Activated B cell treated with CpG ODN at 0.5 μM for 24 hours (primary cell): ENCODE results near the gene PCK2. TPM values are rescaled to one million over a fixed set of nuclear protein-coding genes. Genes with fewer than 3 reads are reported as not detected.

ENCODE experiments used
- ATAC-seq: fragments of 200-7000 bp; cut with Tn5 transposase; one replicate; pipeline ENCODE4 v1.10.0; 2021; ENCODE audit warnings: low read depth, mild to moderate bottlenecking, moderate library complexity
- CTCF ChIA-PET: fragments of 350-600 bp; sonication (Branson Sonifier 250); formaldehyde crosslinking; loops from one replicate; lab custom pipeline; 2021; ENCODE audit warnings: antibody characterized with exemption; lab: Charles Lee
- POLR2A ChIA-PET: fragments of 350-600 bp; sonication (Branson Sonifier 250); formaldehyde crosslinking; loops from one replicate; lab custom pipeline; 2021; ENCODE audit warnings: antibody characterized with exemption; lab: Charles Lee
- DNase-seq: peaks from one replicate; pipeline ENCODE4 v3.0.0; 2022
- H3K27ac Mint-ChIP-seq: one replicate; pipeline ENCODE4 v1.8.0; 2020; ENCODE audit warnings: mixed read lengths
- H3K27me3 Mint-ChIP-seq: one replicate; pipeline ENCODE4 v1.8.0; 2021; ENCODE audit warnings: mixed read lengths
- H3K36me3 Mint-ChIP-seq: one replicate; pipeline ENCODE4 v1.8.0; 2021; ENCODE audit warnings: low read depth, mixed read lengths
- H3K4me1 Mint-ChIP-seq: one replicate; pipeline ENCODE4 v1.8.0; 2021; ENCODE audit warnings: mixed read lengths
- H3K4me3 Mint-ChIP-seq: one replicate; pipeline ENCODE4 v1.8.0; 2020; ENCODE audit warnings: mild to moderate bottlenecking, mixed read lengths
- H3K9me3 Mint-ChIP-seq: one replicate; pipeline ENCODE4 v1.8.0; 2020; ENCODE audit warnings: mixed read lengths
- CTCF ChIP-seq: fragments of 200-600 bp; IDR thresholded peaks from one replicate; pipeline ENCODE4 v1.8.0; 2022; ENCODE audit warnings: antibody characterized with exemption, mild to moderate bottlenecking
- intact Hi-C: fragments of 100-400 bp; cut with micrococcal nuclease; formaldehyde crosslinking; loops from one replicate; pipeline ENCODE4 v1.15.1; 2024
- total RNA-seq: library from RNA; stranded (reverse); gene quantifications from 2 replicates; pipeline ENCODE4 v1.2.3, GENCODE V29; 2022

PCK2 gene
- total RNA-seq, 1 donor from 2014 or later, result 102 TPM

DNA sequence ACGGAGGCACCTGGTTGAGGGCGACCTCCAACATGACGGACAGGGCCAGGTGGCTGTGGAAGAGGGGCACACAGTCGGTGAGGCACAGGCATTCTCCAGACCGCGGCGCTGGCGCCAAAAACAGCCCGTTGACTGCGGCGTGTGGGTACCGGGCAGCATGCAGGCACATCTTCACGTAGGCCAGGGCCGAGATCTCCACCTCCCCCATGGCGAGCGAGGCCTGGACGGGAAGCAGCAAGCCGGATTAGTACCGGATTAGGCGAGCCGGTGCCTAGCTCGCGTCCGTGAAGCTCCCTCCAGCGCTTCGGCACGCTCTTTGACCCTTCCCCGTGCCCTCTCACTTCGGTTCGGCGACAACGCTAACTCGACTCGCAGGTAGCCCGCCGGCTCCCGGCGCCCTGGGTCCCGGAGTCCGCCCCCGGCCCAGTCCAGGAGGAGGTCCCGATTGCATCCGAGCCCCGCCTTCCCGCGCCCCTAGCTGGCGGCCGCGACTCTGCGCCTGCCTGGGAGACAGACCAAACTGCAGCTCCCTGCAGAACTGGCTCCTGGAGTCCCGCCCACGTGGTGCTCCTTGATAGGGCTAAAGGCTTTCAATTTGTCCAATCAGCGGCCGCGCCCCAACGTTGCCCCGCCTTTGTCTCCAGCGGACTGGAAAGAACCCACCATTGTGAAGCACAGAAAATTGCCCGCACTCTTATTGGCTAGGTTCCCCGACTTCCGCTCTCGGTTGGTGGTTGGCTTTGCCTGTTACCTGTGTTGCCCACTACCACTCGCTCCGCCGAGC lies 47.2 kb downstream of the PCK2 start, which contains the start of gene EMC9:
Gene EMC9 (minus strand): TSS at position 495 of the 784 bp plus-strand sequence. CDS start 287 bp downstream, at position 208.
- Mint-ChIP-seq H3K27me3 (no peaks in the 10 kb centered on the region), H3K4me1 (peaks cover 78% of the 10 kb centered on the region), H3K4me3 (peak within 1 kb of the TSS; percentile 83), H3K27ac (peak within 1 kb of the TSS; percentile 87), H3K36me3 (peaks cover 74% of the 10 kb centered on the region), H3K9me3 (no peaks in the 10 kb centered on the region)
- ChIA-PET CTCF (interaction anchor here (1.0 to 3.1 kb wide), 3 partner anchors 19 to 32 kb away, joined by 10 to 13 read pairs (median 12); partner anchors contain the start of genes DCAF11, IRF9 and NRL), POLR2A (interaction anchor here (0.7 to 9.4 kb wide), 24 partner anchors 9 to 149 kb away, joined by 3 to 239 read pairs (median 6); partner anchors contain the start of genes CHMP4A, DCAF11, IPO4 and IRF9)
- ATAC-seq, result peak; percentile 90
- no peak for TF ChIP-seq CTCF
- intact Hi-C loops, result loop anchor here (1.0 kb wide), 7 partner anchors 20 to 158 kb away; partner anchors contain the start of genes CHMP4A, DCAF11, DHRS1 and IPO4
- peak; percentile 92 for DNase-seq

- CTCF ChIA-PET, result interaction anchor here (1.0 to 1.4 kb wide), 2 partner anchors 18 to 70 kb away, joined by 3 read pairs; partner anchors contain the start of genes CHMP4A and IRF9
- Mint-ChIP-seq H3K36me3 (peaks cover 62% of the 10 kb centered on the region), H3K27ac (no peak overlapping the region), H3K27me3 (no peaks in the 10 kb centered on the region), H3K4me1 (peaks cover 75% of the 10 kb centered on the region), H3K9me3 (no peaks in the 10 kb centered on the region), H3K4me3 (no peak overlapping the region)
- POLR2A ChIA-PET, result interaction anchor here (0.8 to 2.2 kb wide), 4 partner anchors 18 to 53 kb away, joined by 4 to 8 read pairs (median 4); partner anchors contain the start of genes DCAF11, IRF9 and NRL
- no peak for TF ChIP-seq CTCF
- DNase-seq, result no peak
- intact Hi-C loops, result no loop called here
- ATAC-seq, result no peak
Observed at GRCh38 chr14:24143511-24143910, 49.4 kb downstream of the PCK2 start.

GRCh38 chr14:24144451-24144850 lies 50.3 kb downstream of the PCK2 start:
- ATAC-seq (no peak), DNase-seq (no peak)
- Mint-ChIP-seq H3K27ac (no peak overlapping the region), H3K4me1 (peaks cover 74% of the 10 kb centered on the region), H3K9me3 (no peaks in the 10 kb centered on the region), H3K4me3 (no peak overlapping the region), H3K36me3 (peaks cover 62% of the 10 kb centered on the region), H3K27me3 (no peaks in the 10 kb centered on the region)
- CTCF ChIA-PET, result interaction anchor here (1.4 kb wide), 1 partner anchor 69 kb away, joined by 3 read pairs; the partner anchor contains the start of gene CHMP4A
- TF ChIP-seq CTCF, result no peak
- intact Hi-C loops, result no loop called here
- POLR2A ChIA-PET, result interaction anchor here (0.5 to 2.2 kb wide), 4 partner anchors 17 to 97 kb away, joined by 3 to 9 read pairs (median 6); partner anchors contain the start of gene IRF9

GRCh38 chr14:24145219-24145618 lies 51.1 kb downstream of the PCK2 start:
- H3K4me1 Mint-ChIP-seq, result peaks cover 67% of the 10 kb centered on the region
- no peaks in the 10 kb centered on the region for H3K27me3 Mint-ChIP-seq
- H3K27ac Mint-ChIP-seq, result peak overlapping the region; percentile 94
- CTCF ChIA-PET, result interaction anchor here (0.8 to 4.2 kb wide), 4 partner anchors 9 to 163 kb away, joined by 3 to 45 read pairs (median 20); partner anchors contain the start of genes IRF9 and PSME1
- DNase-seq, result no peak
- H3K36me3 Mint-ChIP-seq, result peaks cover 63% of the 10 kb centered on the region
- no peak for TF ChIP-seq CTCF
- no peak for ATAC-seq
- H3K9me3 Mint-ChIP-seq, result no peaks in the 10 kb centered on the region
- POLR2A ChIA-PET, result interaction anchor here (0.9 to 4.6 kb wide), 13 partner anchors 8 to 285 kb away, joined by 3 to 94 read pairs (median 21); partner anchors contain the start of genes CBLN3, CHMP4A, DCAF11 and IRF9
- intact Hi-C loops, result no loop called here
- peak overlapping the region; percentile 97 for H3K4me3 Mint-ChIP-seq
